Measurements from ENCODE around the gene EMP1. TPM values are rescaled to one million over a fixed set of nuclear protein-coding genes. Genes with fewer than 3 reads are reported as not detected.

EMP1 gene
- total and polyA plus RNA-seq, 7 donors, result 11.0 to 123 (median 49.8) TPM

DNA sequence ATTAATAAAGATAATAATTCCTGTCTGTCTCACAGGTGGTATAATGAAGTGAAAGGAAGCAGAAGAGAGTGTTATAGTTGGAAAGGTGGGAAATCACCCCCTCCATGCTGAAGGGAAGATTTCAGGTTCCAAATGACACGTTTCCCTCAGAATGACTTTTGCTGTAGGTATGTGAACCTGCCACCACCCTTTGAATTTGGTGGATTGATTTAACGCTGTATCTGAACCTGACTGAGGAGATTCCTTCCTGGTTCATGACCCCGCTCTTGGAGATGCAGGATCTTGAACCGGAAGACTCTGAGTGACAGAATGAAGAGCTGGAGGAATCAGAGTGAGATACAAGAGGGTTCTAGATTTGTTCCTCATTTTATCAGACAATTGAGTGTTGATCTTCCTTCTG lies 20.3 kb upstream of the EMP1 start:
- WGBS, 3 donors, result 88 to 89% (median 88%) methylated on average over 4 of the region's 4 CpGs
- Histone ChIP-seq H3K27ac (no peak overlapping the region), H3K4me3 (no peak overlapping the region), H3K27me3 (ENCODE audit: insufficient read depth in 3 of 3, low read length in 2 of 3) (peaks cover 0 to 24% (median 0%) of the 10 kb centered on the region in 3 donors), H3K4me1 (peaks cover 4% of the 10 kb centered on the region), H3K36me3 (ENCODE audit: insufficient read depth in 1 of 2, low read depth in 1 of 2) (no peaks in the 10 kb centered on the region), H3K9me3 (no peaks in the 10 kb centered on the region)
- DNase-seq (no peak), ATAC-seq (no peak)
- TF ChIP-seq, protein P1, sequence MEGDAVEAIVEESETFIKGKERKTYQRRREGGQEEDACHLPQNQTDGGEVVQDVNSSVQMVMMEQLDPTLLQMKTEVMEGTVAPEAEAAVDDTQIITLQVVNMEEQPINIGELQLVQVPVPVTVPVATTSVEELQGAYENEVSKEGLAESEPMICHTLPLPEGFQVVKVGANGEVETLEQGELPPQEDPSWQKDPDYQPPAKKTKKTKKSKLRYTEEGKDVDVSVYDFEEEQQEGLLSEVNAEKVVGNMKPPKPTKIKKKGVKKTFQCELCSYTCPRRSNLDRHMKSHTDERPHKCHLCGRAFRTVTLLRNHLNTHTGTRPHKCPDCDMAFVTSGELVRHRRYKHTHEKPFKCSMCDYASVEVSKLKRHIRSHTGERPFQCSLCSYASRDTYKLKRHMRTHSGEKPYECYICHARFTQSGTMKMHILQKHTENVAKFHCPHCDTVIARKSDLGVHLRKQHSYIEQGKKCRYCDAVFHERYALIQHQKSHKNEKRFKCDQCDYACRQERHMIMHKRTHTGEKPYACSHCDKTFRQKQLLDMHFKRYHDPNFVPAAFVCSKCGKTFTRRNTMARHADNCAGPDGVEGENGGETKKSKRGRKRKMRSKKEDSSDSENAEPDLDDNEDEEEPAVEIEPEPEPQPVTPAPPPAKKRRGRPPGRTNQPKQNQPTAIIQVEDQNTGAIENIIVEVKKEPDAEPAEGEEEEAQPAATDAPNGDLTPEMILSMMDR (IDR thresholded peaks at IDR 0.05), result no peak
- intact Hi-C loops (cut with DNase I), result no loop called here

DNA sequence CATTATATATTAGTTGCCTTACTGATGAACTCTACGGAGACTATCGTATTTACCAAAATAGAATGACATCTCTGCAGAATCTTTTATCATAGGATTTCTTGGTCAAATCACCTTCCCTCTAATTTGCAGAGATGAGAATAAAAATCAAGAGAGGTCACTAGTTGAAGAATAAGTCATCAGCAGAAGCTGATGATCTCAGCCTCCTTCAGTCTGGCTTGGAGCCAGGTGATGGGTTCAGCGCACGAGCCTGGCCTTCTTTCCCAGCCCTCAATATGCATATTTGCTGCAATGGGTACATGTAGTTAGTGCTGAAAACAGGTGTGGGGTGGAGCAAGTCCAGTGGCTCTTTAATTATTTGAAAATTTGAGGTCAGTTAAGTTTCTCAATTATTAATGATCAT lies 19.2 kb upstream of the EMP1 start:
- H3K4me1 ChIP-seq, result peaks cover 4% of the 10 kb centered on the region

DNA sequence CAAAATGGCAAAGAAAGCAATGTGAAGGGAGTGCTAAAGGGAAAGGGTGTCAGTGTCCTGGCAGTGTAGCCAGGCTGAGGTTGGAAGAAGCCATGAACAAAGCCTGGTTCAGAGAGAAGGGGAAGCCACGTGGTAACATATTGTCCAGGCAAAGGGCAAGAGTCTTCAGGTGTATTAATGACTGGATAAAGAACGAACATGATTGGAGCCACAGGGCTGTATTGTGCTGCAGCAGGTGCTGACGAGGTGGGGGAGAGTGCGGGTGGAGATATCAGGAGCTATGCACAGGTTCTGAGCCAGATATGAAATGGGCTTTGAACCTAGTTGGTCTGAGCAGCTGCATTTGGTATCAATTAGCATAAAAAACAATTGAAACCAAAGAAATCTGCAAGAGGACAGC lies 18.6 kb upstream of the EMP1 start:
- intact Hi-C loops (cut with DNase I), result no loop called here
- Histone ChIP-seq H3K9me3 (no peaks in the 10 kb centered on the region), H3K36me3 (ENCODE audit: insufficient read depth in 1 of 2, low read depth in 1 of 2) (no peaks in the 10 kb centered on the region), H3K27ac (no peak overlapping the region), H3K27me3 (ENCODE audit: insufficient read depth in 3 of 3, low read length in 2 of 3) (peaks cover 0 to 24% (median 0%) of the 10 kb centered on the region in 3 donors), H3K4me3 (no peak overlapping the region), H3K4me1 (peaks cover 4% of the 10 kb centered on the region)
- no peak for ATAC-seq
- TF ChIP-seq, protein P1 (IDR thresholded peaks at IDR 0.05), result no peak
- DNase-seq, result no peak
- 72 to 77% (median 75%) methylated on average over 4 of the region's 4 CpGs for WGBS, 3 donors

More for the DNA sequence above, 19.2 kb upstream of the EMP1 start:
- no peak for ATAC-seq
- H3K27me3 ChIP-seq (ENCODE audit: insufficient read depth in 3 of 3, low read length in 2 of 3), result peaks cover 0 to 24% (median 0%) of the 10 kb centered on the region in 3 donors
- intact Hi-C loops (cut with DNase I), result no loop called here
- no peak overlapping the region for H3K4me3 ChIP-seq
- H3K36me3 ChIP-seq (ENCODE audit: insufficient read depth in 1 of 2, low read depth in 1 of 2), result no peaks in the 10 kb centered on the region
- H3K27ac ChIP-seq, result no peak overlapping the region
- TF ChIP-seq, protein P1 (IDR thresholded peaks at IDR 0.05), result no peak
- DNase-seq, result no peak
- no peaks in the 10 kb centered on the region for H3K9me3 ChIP-seq
- 66 to 75% (median 74%) methylated on average over 4 of the region's 4 CpGs for WGBS, 3 donors

DNA sequence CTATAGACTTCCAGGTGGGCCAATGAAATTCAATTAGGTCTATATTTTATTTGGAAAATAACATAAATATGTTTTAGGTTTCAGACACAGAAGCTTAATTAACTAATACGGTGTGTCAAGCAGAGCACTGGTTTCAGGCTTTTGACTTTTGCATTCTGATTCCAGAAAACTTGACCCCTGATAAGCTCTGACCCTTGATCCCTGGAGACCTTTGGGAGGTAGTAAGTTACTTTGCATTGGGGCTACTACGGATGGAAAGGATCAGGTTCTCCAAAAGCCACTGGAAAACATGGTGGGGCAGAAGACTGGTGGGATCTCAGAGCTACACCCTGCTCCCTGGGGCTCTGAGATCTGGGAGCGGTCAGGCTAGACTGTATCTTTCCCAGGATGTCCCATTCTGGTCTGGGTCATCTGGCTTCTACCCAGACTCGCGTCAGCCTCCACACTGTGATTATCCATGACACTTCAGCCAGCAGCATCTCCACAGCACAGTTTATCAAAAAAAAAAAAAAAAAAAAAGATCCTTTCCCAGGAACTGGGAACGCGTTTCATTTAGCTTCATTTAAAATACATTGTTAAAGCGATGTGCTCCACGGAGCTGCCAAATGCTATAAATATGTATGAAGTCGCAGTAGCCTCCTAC lies 17.8 kb upstream of the EMP1 start:
- ATAC-seq (peak in 2 of 4 donors; percentile 53 to 62), DNase-seq (peak; percentile 37 to 63)
- no peak overlapping the region for H3K4me3 ChIP-seq
- TF ChIP-seq, protein P1 (IDR thresholded peaks at IDR 0.05), result no peak
- intact Hi-C loops (cut with DNase I), result no loop called here
- WGBS, 3 donors, result 34 to 37% (median 37%) methylated on average over 10 of the region's 10 CpGs
- no peaks in the 10 kb centered on the region for H3K9me3 ChIP-seq
- peaks cover 0 to 24% (median 0%) of the 10 kb centered on the region in 3 donors for H3K27me3 ChIP-seq (ENCODE audit: insufficient read depth in 3 of 3, low read length in 2 of 3)
- H3K36me3 ChIP-seq (ENCODE audit: insufficient read depth in 1 of 2, low read depth in 1 of 2), result no peaks in the 10 kb centered on the region
- H3K27ac ChIP-seq, result no peak overlapping the region
- peaks cover 4% of the 10 kb centered on the region for H3K4me1 ChIP-seq

Measured in psoas muscle (tissue), 8 donors.